NCI-H1930 (cell line): Measurements from ENCODE around the gene NFRKB.

ENCODE experiments used
- DNase-seq, 2 experiments: peaks; one replicate each; lab custom pipeline; 2025; lab: John Stamatoyannopoulos, UW

NFRKB gene

GRCh38 chr11:129895126-129896041 lies at the start of gene NFRKB:
NFRKB (minus strand) TSS chr11:129895578; CDS start chr11:129892849, 2,729 bp downstream.
- DNase-seq = peak; percentile 75 to 82

- no peak for DNase-seq
Observed at GRCh38 chr11:129944696-129945095, 49.3 kb upstream of the NFRKB start.

- DNase-seq = no peak
Observed at GRCh38 chr11:129943036-129943435, 47.7 kb upstream of the NFRKB start.

DNA sequence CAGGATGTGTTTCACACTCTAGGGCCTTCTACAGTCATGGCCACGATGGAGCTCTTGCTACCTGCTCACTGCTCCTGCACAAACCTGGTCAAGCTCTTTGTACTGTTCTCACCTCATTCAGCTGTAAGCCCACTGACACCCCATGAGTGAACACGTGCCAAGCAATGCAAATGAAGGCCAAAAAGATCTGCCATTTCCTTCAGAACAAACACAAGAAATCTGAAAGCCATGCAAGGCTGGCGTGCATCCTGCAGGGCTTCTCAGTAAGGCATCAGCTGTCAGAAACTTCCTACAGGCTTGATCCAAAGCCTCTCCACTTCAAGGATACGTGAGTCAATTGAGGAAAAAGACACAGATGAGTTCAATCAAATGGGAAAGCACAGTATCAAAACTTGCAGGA lies 44.1 kb upstream of the NFRKB start:
- no peak for DNase-seq

- no peak for DNase-seq
Observed at GRCh38 chr11:129938764-129939163, 43.4 kb upstream of the NFRKB start.

DNA sequence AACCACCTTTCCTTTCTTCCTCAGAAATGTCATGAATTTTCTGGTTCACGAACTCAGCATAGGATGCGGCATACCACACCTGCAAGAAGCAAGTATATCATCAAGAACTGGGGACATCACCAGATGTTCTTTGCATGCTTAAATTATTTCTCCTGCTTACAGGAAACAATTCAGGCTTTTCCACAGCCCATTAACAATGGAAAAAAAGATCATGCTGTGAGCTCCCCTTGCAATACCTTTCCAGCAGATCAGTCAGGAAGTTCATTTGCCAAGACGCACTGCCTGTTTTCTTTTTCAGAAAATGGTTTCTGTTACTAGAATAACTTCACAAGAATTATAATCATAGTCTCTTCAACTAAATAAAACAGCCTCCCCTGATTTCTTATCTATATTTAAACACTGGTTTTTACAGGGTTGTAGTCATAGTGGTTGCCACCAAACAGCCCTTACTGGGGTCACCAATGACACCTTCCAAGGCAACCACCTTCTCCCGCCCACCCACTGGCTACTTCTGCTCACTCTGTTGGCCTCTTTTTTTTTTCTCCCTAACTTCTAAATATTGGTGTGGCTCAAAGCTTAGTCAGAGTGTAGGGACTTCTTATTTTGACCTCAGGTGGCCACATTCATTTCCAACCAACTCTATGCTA lies 42.3 kb upstream of the NFRKB start:
- DNase-seq = no peak

DNA sequence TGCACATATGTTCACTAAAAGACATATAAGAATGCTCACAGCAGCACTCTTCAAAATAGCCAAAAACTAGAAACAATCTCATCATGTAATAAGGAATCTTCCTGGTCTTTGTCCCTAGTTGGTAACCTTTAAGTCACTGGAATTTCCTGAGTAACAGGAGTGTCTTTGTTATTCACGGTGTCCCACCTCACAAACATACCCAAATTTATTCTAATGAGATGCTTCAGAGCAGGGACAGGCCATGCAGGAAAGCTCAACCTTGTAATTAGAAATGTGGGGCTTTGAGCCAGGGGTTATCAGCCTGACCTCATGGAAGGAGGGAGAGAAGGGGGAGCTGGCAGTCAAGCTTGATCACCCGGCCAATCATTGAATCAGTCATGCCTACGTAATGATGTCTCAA lies 40.3 kb upstream of the NFRKB start:
- DNase-seq = no peak

- DNase-seq = no peak
Observed at GRCh38 chr11:129933891-129934290, 38.5 kb upstream of the NFRKB start.

DNA sequence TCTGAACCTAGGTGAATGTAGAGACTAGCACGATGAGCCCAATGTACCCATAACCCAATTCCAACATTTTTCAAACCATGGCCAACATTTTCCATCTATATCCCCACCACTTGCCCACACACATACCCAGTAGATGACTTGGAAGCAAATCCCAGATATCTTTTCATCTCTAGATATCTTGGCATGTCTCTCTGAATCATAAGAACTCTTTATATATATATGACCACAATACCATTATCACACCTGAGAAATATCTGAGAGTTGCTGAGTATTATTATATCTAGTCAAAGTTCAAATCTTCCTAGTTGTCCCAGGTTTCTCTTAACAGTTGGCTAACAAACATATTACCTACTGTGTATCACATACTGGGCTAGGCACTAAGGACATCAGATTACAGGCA lies 37.9 kb upstream of the NFRKB start:
- no peak for DNase-seq

DNA sequence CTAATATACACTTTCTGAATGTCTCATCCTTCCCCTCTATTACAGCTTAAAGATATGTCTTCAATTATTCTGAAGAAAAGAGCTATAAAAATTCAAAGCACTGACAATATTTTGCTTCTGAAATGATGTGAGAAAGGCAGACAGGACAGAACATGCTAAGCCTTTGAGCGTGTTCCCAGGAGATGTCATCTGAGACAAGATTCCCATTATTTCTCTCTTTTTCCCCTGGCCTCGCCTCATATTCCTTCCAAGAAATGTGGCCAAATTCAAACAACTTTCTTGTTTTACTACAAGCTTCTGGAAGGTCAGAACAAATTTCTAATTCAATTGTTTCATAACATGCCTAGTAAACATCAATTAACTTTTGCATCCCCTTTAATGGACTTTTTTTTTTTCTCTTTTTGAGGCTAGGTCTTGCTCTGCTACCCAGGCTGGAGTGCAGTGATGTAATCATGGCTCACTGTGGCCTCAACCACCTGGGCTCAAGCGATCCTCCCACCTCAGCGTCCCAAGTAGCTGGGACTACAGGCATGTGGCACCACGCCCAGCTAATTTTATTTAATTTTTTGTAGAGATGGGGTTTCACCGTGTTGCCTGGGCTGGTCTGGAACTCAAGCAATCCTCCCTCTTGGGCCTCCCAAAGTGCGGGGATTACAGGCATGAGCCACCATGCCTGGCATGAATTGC lies 37.1 kb upstream of the NFRKB start:
- no peak for DNase-seq

GRCh38 chr11:129930743-129931142 lies 35.4 kb upstream of the NFRKB start:
- no peak for DNase-seq

DNA sequence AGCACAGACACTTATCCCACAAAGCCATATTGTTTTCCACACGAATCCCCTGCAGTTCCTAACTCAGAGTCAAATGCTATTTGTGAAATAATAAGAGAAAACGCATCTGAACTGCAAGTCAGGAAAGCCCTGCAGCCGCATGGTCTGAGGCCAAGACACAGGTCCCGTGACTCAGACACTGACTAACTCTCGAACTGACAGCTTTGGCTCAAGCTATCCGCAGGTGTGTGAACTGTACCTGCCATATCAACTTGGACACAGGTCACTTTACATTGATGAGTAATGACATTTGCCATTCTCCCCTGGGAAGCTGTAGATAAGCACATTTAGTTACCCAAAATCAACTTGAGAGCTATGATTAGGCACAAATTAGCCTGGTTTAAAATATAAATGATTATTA lies 34.9 kb upstream of the NFRKB start:
- no peak for DNase-seq

DNA sequence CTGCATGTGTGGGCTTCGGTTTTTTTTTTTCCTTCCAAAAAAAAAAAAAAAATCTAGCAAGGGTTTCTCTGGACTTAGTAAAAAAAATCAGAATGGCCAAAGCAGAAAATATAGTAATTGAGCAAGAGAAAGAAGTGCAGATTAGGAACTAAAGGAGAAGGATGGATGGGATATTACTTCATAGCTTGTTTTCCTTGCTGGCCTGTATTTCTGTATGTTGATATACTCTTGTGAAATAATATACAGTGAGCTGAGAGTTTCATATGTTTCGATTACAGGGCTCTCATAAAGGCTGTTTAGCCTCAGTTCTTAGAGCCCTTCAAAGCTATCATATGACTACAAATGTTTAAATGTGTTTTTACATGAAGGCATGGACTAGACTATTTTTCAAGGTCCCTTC lies 34.3 kb upstream of the NFRKB start:
- no peak for DNase-seq

DNA sequence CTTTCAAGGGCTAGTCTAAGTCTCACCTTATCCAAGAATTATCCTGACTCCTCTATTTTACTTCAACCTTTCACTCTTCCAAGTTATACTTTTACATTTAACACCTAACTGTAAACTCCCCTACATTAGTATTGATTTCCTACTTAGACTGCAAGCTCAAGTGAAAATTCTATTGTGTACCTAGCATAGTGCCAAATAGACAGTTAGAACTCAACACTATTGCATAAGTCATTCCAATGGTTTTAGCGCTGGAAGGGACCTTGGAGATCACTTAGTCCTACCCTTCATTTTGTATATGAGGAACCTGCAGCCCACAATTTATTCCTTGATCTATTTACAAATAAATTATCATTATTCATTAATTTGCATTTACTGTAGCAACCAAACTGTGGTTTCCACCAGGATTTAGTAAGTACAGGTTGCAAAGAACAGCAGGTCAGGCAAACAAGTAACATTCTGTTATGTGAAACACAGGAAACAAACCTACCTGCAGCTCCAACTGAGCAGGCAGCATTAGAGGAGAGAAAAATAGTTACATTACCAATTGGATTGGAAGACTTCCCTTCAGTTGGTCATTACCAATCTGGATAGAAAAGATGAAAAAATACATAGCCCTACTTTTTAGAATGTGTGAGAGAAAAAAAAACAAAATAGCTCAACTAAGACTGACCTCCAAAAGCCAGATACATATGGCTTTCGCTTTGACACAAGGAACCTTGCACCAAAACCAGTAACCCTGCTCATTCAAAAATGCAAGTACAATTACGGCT lies 33.7 kb upstream of the NFRKB start:
- DNase-seq = no peak

DNA sequence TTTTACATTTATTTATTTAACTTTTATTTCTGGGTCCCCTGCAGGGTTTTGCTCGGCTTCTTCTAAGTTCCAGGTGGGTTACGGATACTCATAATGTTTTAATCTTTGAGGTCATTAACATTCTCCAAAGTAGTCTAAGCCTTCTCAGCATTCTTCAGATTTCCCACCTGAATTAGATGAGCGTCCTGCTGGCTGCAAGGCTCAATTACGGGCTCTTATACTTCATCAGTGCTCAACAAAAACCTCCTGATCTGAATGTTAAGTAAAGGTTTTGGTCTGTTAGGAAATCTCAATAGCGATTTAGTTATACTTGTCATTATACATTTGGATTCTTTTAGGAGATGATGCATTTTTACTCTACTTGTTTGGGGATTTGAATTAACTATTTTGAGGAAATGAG lies 27.3 kb upstream of the NFRKB start:
- no peak for DNase-seq

DNA sequence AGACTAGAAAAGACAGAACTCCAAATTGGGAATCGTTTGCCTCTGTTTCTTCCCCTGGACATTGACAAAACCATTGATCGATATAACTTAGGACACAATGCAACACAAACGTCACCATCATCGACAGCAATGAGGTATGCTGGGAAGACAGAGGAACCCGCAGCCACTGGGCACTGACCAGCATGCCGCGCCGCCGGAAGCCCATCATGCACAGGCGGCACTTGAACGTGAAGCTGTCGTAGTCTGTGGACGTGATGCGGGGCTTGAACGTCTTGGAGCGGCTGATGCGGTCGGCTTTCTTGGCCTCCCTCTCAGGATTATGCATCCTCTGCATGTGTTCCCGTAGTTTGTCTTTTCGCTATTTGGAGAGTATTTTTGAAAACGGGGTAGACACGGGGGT lies 23.0 kb upstream of the NFRKB start:
- DNase-seq = no peak

GRCh38 chr11:129917231-129917630 lies 21.9 kb upstream of the NFRKB start:
- no peak for DNase-seq

DNA sequence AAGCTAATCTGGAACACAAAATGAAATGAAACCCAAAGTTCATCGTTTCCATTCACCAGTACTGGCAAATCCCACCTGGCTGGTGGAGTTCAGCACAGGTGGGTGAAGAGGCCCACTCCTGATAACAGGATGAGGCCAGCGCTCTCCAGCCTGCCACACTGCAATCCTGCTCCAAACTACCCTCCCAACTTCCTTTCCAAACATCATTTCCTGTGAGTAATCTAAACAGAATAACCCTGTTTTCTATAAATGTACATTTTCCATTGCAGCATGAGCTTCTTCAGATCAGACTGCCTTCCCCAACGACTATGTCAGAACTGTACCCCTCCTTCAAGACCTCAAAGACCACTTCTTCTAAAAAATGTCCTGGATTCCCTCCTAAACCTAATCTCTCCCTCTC lies 15.9 kb upstream of the NFRKB start:
- DNase-seq = no peak

GRCh38 chr11:129910360-129910759 lies 15.0 kb upstream of the NFRKB start:
- DNase-seq = no peak

DNA sequence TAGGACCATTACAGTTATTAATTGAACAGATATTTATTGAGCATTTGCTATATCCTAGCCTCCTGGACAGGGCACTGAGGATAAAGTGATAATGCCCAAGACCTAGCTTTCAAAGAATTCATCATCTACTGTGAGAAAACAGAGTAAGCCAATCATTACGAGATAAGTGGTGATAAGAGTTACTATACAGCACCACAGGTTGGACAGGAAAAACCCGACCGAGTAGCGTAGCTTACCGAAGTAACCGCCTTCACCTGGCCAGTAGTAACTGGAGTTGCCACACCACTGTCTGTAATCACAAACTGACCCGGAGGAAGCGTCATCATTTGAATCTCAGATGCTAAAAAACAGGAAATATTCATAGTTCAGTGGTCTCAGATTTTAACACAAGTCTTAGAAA lies 10.0 kb upstream of the NFRKB start:
- DNase-seq = no peak

DNA sequence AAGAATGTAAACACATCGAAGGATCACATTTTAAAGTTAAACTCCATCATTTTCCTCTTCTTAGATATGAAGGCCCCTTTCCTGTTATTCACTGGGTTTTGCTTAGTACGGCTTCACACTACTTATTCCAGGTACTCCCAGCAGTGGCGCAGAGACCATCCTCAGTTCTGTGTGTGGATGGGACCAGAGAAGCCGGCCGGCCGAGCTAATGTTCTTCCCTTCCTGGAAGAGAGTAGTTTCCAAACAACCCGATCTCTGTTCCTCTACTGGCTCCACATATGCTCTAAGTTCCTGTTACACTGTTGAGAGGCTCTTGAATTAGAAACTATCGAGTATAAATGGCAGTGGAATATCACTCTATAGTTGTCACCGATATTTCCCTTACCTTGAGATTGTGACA lies 684 bp upstream of the NFRKB start:
- no peak for DNase-seq
